Transverse colon (tissue), 4 donors: ENCODE data around the gene CTXN3.

Source experiments
- POLR2A ChIP-seq: fragments of 450-650 bp; IDR thresholded peaks from one replicate; pipeline ENCODE4 v1.6.1; 2016; ENCODE audit warnings: antibody characterized with exemption, mild to moderate bottlenecking, moderate library complexity
- POLR2AphosphoS5 ChIP-seq, 3 donors: sonication (generic); formaldehyde crosslinking; IDR thresholded peaks; one replicate each; pipeline ENCODE4 v1.6.1; 2016; ENCODE audit warnings: antibody characterized with exemption in 3 of 3
- TF ChIP-seq, protein P1 (sequence below), 5 experiments: fragments of 200-600 bp in 3 of 5; fragments of 450-650 bp in 2 of 5; sonication (generic) in 3 of 5; IDR thresholded peaks; 1 replicate in 2 of 5; 2 replicates in 3 of 5; pipeline ENCODE4 v1.5.1; 2016 to 2017; ENCODE audit warnings: antibody characterized with exemption in 5 of 5, inconsistent platforms in 3 of 5, mild to moderate bottlenecking in 2 of 5, moderate library complexity in 1 of 5

- TF ChIP-seq, protein P1, sequence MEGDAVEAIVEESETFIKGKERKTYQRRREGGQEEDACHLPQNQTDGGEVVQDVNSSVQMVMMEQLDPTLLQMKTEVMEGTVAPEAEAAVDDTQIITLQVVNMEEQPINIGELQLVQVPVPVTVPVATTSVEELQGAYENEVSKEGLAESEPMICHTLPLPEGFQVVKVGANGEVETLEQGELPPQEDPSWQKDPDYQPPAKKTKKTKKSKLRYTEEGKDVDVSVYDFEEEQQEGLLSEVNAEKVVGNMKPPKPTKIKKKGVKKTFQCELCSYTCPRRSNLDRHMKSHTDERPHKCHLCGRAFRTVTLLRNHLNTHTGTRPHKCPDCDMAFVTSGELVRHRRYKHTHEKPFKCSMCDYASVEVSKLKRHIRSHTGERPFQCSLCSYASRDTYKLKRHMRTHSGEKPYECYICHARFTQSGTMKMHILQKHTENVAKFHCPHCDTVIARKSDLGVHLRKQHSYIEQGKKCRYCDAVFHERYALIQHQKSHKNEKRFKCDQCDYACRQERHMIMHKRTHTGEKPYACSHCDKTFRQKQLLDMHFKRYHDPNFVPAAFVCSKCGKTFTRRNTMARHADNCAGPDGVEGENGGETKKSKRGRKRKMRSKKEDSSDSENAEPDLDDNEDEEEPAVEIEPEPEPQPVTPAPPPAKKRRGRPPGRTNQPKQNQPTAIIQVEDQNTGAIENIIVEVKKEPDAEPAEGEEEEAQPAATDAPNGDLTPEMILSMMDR (IDR thresholded peaks at IDR 0.05): no peak
- TF ChIP-seq POLR2A: no peak
- TF ChIP-seq POLR2AphosphoS5 (IDR thresholded peaks at IDR 0.05): no peak
Observed at GRCh38 chr5:127702926-127703561, 54.2 kb downstream of the CTXN3 start, which contains the start of gene CCDC192.
